Body of pancreas (tissue), 4 donors: ENCODE results near the gene FST. TPM values are rescaled to one million over a fixed set of nuclear protein-coding genes. Genes with fewer than 3 reads are reported as not detected.

Source experiments
- ATAC-seq: fragments of 150-250 bp; one replicate; pipeline ENCODE4 v1.9.1; 2016
- DNase-seq, 4 donors: peaks; one replicate each; pipeline ENCODE4 v3.0.0-alpha.2; 2019
- H3K27ac ChIP-seq, 4 donors: fragments of 200-600 bp; sonication (generic); 1 replicate in 3 of 4; 2 replicates in 1 of 4; pipeline versions ENCODE4 v1.5.1 to v1.6.1; 2016 to 2019; ENCODE audit warnings: mild to moderate bottlenecking in 1 of 4, mixed read lengths in 1 of 4, moderate library complexity in 1 of 4
- H3K27me3 ChIP-seq, 2 donors: fragments of 200-600 bp; sonication (generic); one replicate each; pipeline ENCODE4 v1.6.0; 2016; ENCODE audit warnings: mild to moderate bottlenecking in 1 of 2
- H3K36me3 ChIP-seq, 2 donors: fragments of 200-600 bp; sonication (generic); replicated peaks in 1 of 2; 2 replicates each; pipeline ENCODE4 v1.5.1; 2016; ENCODE audit warnings: low read depth in 2 of 2; ENCODE audit not compliant: insufficient read depth in 1 of 2
- H3K4me1 ChIP-seq: fragments of 200-600 bp; sonication (generic); one replicate; pipeline ENCODE4 v1.6.0; 2016
- H3K4me3 ChIP-seq, 2 donors: fragments of 200-600 bp; sonication (generic); 1 replicate in 1 of 2; 2 replicates in 1 of 2; pipeline ENCODE4 v1.5.1; 2016 to 2019
- H3K9me3 ChIP-seq, 3 donors: fragments of 200-600 bp; sonication (generic); 1 replicate in 2 of 3; 2 replicates in 1 of 3; pipeline ENCODE4 v1.5.1; 2016
- CTCF ChIP-seq, 7 experiments: fragments of 450-650 bp in 4 of 7; fragments of 200-600 bp in 3 of 7; sonication (generic) in 3 of 7; IDR thresholded peaks; one replicate each; pipeline ENCODE4 v1.5.1; 2016 to 2019; ENCODE audit warnings: antibody characterized with exemption in 7 of 7
- POLR2A ChIP-seq, 3 donors: fragments of 450-650 bp; IDR thresholded peaks; one replicate each; pipeline ENCODE4 v1.6.1; 2016; ENCODE audit warnings: antibody characterized with exemption in 3 of 3, mild to moderate bottlenecking in 2 of 3
- WGBS, 2 donors: methylation state at CpG; one replicate each; pipeline ENCODE4 v1.1.5; 2017; 5-methylcytosine and 5-hydroxymethylcytosine counted together
- intact Hi-C: fragments of 100-400 bp; cut with DNase I; formaldehyde crosslinking; loops from one replicate; pipeline ENCODE4 v1.15.1; 2023
- total RNA-seq, 2 donors: library from RNA; depleted of rRNA; stranded (reverse); fragments of >200 nt; gene quantifications; one replicate each; pipeline ENCODE4 v1.1.0, GENCODE V29; 2016

The FST gene
- total RNA-seq, 2 donors from 2014 or later = 0.52 to 0.99 TPM

DNA sequence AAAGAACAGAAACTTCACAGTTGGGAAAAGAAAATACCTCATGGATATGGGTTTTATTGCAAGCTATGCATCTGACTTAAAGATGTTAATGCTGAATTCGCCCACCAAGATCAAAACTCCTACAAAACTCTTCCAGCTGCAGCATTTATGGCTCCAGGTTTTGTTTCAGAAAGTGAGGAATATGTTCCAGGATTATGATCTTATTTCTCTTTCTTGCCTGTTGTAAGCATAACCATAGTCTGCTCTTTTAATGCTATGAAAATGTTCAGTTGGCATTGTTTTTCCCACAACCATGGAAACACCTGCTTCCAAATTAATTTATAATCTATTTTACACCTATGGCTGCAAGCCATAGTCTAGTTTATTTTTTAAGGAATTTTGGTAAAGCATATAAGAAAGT lies 34.9 kb upstream of the FST start:
- Histone ChIP-seq H3K36me3 (no peaks in the 10 kb centered on the region), H3K27me3 (no peaks in the 10 kb centered on the region), H3K4me3 (no peak overlapping the region), H3K9me3 (no peaks in the 10 kb centered on the region), H3K27ac (no peak overlapping the region), H3K4me1 (no peaks in the 10 kb centered on the region)
- intact Hi-C loops = no loop called here
- 39 to 50% methylated on average over 1 of the region's 1 CpG for WGBS, 2 donors
- ATAC-seq (no peak), DNase-seq (no peak)
- no peak for TF ChIP-seq POLR2A (IDR thresholded peaks at IDR 0.05)
- no peak for TF ChIP-seq CTCF (IDR thresholded peaks at IDR 0.05)

DNA sequence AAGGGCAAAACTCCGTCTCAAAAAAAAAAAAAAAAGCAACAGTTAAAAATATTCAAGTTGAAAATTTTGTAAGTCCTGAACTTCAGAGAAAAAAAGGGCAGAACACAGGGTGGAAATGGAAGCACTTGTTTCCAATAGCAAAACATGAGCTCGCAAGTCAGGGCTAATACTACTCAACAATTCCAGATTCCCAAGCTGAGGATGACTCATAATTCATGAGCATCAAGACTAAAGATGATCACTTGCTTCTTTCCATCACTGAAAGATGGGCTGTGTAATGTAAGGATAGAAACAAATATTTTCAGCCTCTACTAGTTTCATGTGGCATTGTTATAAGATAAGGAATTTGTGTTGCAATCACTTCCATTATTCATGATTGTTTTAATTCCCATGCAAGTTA lies 33.5 kb upstream of the FST start:
- WGBS, 2 donors = 80 to 83% methylated on average over 2 of the region's 2 CpGs
- ATAC-seq (no peak), DNase-seq (no peak)
- no peak overlapping the region for H3K27ac ChIP-seq
- no peaks in the 10 kb centered on the region for H3K4me1 ChIP-seq
- H3K27me3 ChIP-seq = no peaks in the 10 kb centered on the region
- TF ChIP-seq POLR2A (IDR thresholded peaks at IDR 0.05) (no peak), CTCF (IDR thresholded peaks at IDR 0.05) (no peak)
- no peaks in the 10 kb centered on the region for H3K9me3 ChIP-seq
- intact Hi-C loops = no loop called here
- H3K4me3 ChIP-seq = no peak overlapping the region
- H3K36me3 ChIP-seq = no peaks in the 10 kb centered on the region

DNA sequence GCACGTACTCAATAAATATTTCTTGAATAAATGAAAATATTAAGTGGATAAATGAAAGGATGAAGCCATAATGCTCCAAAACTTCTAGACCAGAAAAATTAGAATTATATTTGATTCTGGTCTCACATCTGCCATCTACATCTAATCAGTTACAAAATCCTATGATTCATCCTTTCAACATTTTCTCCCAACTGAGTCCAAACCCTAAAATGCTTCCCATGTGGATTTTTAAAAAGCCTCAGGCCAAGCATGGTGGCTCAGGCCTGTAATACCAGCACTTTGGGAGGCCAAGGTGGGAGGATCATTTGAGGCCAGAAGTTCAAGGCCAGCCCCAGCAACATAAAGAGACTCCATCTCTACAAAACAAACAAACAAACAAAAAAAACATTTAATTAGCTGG lies 31.6 kb upstream of the FST start:
- Histone ChIP-seq H3K27me3 (no peaks in the 10 kb centered on the region), H3K4me3 (no peak overlapping the region)
- WGBS, 2 donors = 77 to 87% methylated on average over 1 of the region's 1 CpG

GRCh38 chr5:53453898-53454718 lies 26.3 kb upstream of the FST start:
- DNase-seq (no peak), ATAC-seq (no peak)
- H3K4me1 ChIP-seq = no peaks in the 10 kb centered on the region
- H3K27me3 ChIP-seq = no peaks in the 10 kb centered on the region
- no peak overlapping the region for H3K4me3 ChIP-seq
- 14 to 17% methylated on average over 1 of the region's 1 CpG for WGBS, 2 donors
- TF ChIP-seq POLR2A (IDR thresholded peaks at IDR 0.05) (no peak), CTCF (IDR thresholded peaks at IDR 0.05) (no peak)
- H3K36me3 ChIP-seq = no peaks in the 10 kb centered on the region
- H3K27ac ChIP-seq = no peak overlapping the region
- H3K9me3 ChIP-seq = no peaks in the 10 kb centered on the region
- intact Hi-C loops = no loop called here

More for the DNA sequence above, 31.6 kb upstream of the FST start:
- DNase-seq = no peak
- Histone ChIP-seq H3K9me3 (no peaks in the 10 kb centered on the region), H3K36me3 (no peaks in the 10 kb centered on the region), H3K27ac (no peak overlapping the region), H3K4me1 (no peaks in the 10 kb centered on the region)
- TF ChIP-seq CTCF (IDR thresholded peaks at IDR 0.05) = no peak
- TF ChIP-seq POLR2A (IDR thresholded peaks at IDR 0.05) = no peak
- ATAC-seq = no peak
- intact Hi-C loops = no loop called here

DNA sequence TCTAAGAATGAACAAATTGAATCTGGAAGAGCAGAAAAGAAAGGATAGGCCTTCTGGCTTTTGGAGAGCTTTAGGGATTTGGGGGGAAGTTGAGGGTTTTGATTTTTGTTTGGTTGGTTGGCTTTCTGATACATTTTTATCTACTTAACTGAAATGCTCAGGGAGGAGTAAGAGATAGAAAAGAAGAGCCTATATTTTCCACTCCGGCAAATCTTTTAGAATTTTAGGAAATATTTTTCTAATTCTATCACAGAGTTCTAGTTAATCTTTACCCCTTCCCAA lies 25.8 kb upstream of the FST start:
- H3K9me3 ChIP-seq = no peaks in the 10 kb centered on the region
- no peak for DNase-seq
- WGBS, 2 donors = 84 to 90% methylated on average over 1 of the region's 1 CpG
- no peaks in the 10 kb centered on the region for H3K27me3 ChIP-seq
- intact Hi-C loops = no loop called here
- no peak overlapping the region for H3K4me3 ChIP-seq
- no peak for ATAC-seq
- H3K27ac ChIP-seq = no peak overlapping the region
- TF ChIP-seq POLR2A (IDR thresholded peaks at IDR 0.05) (no peak), CTCF (IDR thresholded peaks at IDR 0.05) (no peak)
- no peaks in the 10 kb centered on the region for H3K4me1 ChIP-seq
- no peaks in the 10 kb centered on the region for H3K36me3 ChIP-seq
